HG03025 (cell line): ENCODE data around the gene FOXD4.
"Not testable (repeated sequence)": the region's sequence is repeated elsewhere in the genome, so short reads cannot be mapped to it uniquely, and the experiment has no call there.

Experiments used
- ATAC-seq: cut with Tn5 transposase; IDR thresholded peaks from one replicate; pipeline ENCODE4 v1.9.1; 2021; ENCODE audit warnings: mild to moderate bottlenecking, moderate library complexity; ENCODE audit not compliant: unreplicated experiment, low FRiP score

Gene FOXD4

GRCh38 chr9:94323-94722, 23.9 kb downstream of the FOXD4 start:
- not testable (repeated sequence) for ATAC-seq

- ATAC-seq: not testable (repeated sequence)
Measured at GRCh38 chr9:93909-94308, 24.3 kb downstream of the FOXD4 start.

- not testable (repeated sequence) for ATAC-seq
Measured at GRCh38 chr9:90851-91250, 27.4 kb downstream of the FOXD4 start.

GRCh38 chr9:88396-89037, 29.7 kb downstream of the FOXD4 start:
- ATAC-seq: not testable (repeated sequence)

- not testable (repeated sequence) for ATAC-seq
Measured at GRCh38 chr9:87860-88259, 30.4 kb downstream of the FOXD4 start.

GRCh38 chr9:87105-87504, 31.1 kb downstream of the FOXD4 start:
- ATAC-seq: not testable (repeated sequence)

- not testable (repeated sequence) for ATAC-seq
Measured at GRCh38 chr9:86697-87096, 31.5 kb downstream of the FOXD4 start.

GRCh38 chr9:82932-83689, 35.1 kb downstream of the FOXD4 start:
- ATAC-seq: not testable (repeated sequence)

GRCh38 chr9:78333-78732, 39.9 kb downstream of the FOXD4 start:
- ATAC-seq: not testable (repeated sequence)

- not testable (repeated sequence) for ATAC-seq
Measured at GRCh38 chr9:76389-76788, 41.8 kb downstream of the FOXD4 start.

GRCh38 chr9:73900-74525, 44.2 kb downstream of the FOXD4 start:
- not testable (repeated sequence) for ATAC-seq

- not testable (repeated sequence) for ATAC-seq
Measured at GRCh38 chr9:73076-73899, 44.9 kb downstream of the FOXD4 start.
